GM23248 (cell line): ENCODE data around the gene ASF1B.

Experiments
- EZH2 ChIP-seq: fragments of 200-600 bp; sonication (generic); IDR thresholded peaks from 2 replicates; pipeline ENCODE4 v1.6.1; 2018; ENCODE audit warnings: antibody characterized with exemption, mild to moderate bottlenecking; ENCODE audit not compliant: insufficient read depth, poor library complexity, severe bottlenecking
- EZH2phosphoT487 ChIP-seq: fragments of 200-600 bp; sonication (generic); IDR thresholded peaks from 2 replicates; pipeline ENCODE4 v1.6.1; 2018; ENCODE audit warnings: antibody characterized with exemption, moderate library complexity, mild to moderate bottlenecking, low read depth; ENCODE audit not compliant: insufficient read depth

DNA sequence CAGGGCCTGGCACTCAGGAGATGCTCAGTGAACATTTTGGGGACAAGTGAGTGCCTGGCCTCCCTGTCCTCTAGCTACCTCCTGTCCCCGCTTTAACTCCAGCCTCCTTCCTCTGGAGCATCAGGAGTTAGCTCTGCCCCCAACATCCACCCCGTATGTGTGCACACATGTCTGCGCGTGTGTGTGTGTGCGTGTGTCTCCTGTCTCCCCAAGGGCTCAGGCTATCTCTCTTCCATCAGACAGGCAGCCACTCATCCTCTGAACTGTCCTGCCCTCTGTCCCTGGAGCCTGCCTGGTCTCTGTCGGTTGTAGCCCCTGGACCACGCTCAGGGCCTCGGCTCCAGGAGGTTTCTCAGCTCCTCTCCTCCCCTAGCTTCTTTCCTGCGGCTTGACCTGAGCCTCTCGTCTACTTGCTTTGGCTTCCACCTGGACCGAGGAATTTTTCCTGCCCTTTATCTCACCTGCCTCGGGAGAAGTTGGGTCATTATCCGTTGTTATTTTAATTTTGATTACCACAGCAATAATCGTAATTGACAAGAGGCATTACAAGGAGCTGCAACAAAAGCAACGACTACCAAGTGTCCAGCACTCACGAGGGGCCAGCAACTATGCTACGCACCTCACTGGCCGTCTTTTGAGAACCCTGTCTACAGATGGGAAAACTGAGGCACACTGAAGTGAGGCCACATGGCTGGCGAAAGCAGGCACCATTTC lies 32.0 kb upstream of the ASF1B start:
- TF ChIP-seq EZH2phosphoT487 (no peak), EZH2 (no peak)
